Measurements from ENCODE around the gene STXBP3.

STXBP3 gene

DNA sequence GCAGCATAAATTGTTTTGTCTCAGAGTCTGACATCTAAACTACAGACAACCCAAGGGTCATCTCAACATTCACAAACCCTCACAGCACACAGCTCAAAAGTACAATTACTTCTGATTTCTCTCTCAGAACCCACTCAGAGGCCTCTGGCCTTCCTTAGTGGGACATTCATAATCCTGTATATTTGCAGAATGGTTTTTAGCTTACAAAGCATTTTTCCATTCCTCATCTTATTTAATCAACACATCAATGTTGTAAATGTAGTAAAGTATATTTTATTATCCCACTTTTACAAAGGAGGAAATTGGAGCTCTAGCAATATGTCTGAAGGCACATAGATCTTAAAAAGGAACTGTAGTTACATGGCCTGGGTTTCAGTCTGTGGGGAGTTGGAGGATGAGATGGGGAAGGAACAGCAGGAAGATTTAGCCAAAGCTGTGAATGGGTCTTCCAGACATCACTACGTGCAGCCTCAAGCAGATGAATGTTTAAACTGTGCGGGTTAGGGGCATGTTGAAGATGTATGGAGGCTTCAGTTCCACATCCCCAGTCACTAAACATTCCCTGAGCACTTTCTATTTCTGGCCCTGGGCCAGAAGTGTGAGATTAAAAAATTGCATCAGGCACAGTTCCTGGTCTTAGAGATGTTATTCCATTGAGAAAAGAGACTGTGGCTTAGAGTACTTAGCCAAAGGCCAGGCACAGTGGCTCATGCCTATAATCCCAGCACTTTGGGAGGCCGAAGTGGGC lies 97.1 kb downstream of the STXBP3 start:
- DNase-seq (ENCODE audit: low spot score), result no peak

DNA sequence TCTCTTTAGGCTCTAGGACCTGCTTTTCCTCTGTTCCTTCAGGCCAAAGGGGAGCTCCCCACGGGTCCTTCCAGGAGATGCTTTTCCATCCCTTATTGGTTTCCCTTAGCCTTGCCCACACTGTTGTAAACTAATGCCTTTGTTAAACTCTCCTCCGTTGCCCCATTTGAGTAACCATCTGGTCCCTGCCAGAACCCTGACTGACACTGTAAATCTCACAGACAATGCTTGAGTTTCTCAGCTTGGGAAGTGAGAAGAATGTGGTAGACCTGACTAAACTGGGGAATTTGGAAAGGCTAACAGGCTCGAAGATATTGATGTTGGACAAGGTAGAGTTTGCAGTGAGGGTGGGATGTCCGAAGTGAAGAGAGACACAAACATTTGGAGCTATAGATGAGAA lies 99.0 kb downstream of the STXBP3 start:
- no peak for DNase-seq (ENCODE audit: low spot score)

DNA sequence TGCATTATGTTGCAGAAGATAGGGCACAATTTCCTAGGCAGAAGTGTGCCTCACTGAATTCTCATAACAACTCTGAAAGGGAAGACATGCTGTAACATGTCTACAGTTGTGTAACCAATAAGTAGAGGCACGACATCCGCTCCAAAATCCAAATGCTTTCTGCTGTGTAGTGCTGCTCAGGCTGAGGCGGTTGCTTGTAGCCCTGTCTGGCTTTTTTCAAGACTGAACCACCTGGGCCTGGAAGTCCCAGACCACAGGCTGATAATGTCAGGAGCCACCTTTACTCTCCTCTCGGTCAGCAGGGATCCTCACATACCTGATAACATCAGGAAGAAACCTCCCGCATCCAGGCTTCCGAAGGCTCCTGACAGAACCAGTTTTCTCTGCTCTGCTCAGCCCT lies 99.5 kb downstream of the STXBP3 start:
- no peak for DNase-seq (ENCODE audit: low spot score)

DNA sequence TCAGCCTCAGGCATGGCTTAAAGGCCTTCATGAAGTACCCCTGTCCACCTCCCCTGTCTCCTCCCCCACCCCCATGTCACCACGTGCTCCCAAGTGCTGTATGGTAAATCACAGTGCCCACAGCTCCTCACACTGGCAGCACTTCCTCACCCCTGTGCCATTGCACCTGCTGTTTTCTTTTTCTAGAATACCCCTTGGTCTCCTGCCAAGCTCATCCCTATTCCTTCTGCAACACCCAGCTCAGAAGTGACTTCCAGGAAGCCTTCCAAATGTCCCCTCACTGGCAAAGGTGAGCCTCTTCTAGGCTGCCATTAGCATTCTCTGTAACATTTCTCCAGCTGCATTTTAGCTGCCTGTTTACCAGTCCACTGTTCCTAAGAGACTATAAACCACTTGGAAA lies 101.0 kb downstream of the STXBP3 start:
- DNase-seq (ENCODE audit: low spot score), result no peak

DNA sequence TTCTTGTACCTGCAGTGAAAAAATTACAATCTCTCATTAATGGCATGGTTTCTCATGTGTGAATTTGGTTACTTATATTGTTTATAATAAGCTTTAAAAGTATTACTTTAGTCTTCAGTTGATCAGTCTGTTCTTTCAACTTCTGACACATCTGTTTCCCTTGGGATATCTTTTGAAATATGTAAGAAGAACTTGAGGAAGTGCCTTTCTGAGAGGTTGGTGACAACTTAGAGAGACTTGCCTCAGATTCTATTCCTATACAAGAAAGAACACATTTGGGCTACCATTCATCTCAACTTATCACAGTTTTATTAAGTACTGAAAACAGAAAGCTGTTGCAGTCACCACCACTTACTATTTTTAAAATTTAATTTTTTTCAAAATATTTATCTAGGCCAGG lies 102.3 kb downstream of the STXBP3 start:
- no peak for DNase-seq (ENCODE audit: low spot score)

DNA sequence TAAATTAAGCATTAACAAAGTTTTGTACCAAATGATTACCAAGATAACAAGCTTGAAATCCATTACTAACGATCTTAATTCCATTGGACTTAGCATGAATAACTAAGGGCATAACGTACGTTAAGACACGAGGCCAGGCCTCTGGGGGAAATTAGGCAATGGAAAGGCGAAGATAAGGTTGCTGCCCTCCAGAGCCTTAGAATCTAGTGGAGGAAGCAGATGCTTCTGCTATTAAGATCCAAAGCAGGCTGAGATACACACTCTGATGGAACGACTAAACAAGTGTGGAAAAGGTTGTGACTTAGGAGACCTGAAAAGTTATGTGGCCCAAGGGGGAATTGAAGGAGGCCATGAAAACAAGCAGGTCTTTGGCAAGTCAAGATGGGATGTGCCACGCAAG lies 104.5 kb downstream of the STXBP3 start:
- no peak for DNase-seq (ENCODE audit: low spot score)

DNA sequence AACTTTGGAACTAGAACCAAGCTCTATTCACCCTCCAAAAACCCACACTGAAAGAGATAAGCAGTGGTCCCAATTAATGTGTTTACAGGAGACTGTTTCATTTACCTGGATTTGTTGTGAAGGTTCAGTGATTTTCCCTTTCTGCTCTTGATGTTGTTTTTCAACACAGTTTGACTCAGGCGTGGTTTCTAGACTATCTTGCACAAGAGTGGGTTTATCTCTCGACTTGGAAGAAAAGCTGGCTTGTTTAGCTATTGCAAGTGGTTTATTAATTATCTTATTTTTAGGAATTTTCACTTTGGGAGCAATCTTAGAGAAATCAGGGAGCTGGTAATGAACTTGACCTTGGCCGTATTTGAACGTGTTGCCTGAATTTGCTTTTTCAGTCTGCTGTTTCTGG lies 105.1 kb downstream of the STXBP3 start:
- DNase-seq (ENCODE audit: low spot score), result no peak

DNA sequence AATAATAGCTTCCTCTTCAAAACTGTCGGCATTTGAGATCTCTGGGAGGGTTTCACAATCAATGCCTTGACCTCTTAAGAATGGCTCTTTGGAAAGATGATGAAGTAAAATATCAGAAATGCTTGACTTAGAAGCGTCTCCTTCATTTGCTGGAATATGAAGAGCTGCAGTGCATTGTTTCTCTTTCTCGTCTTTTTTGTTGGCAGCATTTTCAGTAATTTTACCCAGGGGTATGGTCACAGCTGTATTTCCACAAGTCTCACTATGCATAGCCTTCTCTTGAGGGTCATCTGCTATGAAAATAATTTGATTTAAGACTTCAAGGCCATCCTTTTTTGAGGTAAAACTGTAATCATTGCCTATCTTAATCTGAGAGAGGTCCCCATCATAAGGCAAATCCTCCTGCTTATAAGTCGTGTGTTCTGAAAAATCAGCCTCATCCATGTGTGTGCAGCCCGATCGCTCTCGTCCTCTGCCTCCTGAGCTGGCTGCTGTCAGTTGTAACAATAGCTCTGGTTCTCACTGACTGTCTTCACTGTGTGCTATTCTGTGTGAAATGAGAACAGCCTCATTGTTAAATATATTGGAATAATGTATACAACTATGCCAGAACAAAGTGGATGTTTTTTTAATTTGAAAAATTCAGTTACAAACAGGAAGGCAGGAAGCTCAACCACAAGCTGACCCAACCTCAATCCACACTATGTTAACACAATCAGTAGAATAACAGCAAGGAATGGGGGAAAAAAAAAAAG lies 105.9 kb downstream of the STXBP3 start:
- DNase-seq (ENCODE audit: low spot score), result no peak

DNA sequence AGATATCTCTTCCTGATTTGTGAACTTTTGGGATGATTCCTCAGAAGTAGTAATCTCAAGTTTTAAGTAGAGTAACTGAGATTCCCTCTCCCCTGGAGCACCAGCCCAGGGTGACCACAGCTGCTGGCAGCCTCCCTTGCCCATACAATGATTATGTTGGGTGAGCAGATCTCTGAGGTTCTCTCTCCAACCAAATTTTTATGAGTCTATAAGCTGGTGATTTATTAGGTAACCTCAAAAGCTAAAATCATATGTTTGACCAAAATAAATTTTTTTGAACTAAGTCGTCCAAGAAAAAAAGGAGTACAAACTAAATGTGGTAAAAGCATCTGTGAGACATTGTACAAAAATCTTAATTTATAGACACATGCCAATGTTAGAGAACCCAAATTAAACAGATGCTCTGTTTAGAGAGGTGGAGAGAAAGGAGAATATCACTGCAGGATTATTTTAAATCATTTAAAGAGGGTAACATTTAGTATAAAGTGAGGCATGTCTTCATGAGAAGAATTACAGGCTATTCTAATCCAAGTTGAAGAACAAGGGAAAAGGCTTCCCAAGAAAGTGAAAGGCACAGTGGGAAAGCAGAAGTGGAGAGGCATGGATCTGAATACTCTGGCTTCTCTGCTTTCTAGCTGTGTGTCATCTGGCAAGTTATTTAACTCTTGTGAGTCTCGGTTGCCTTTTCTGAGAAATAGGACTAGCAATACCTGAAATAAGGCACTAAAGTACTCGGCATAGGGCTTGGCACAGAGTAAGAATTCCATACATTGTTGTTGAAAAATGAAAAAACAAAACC lies 107.9 kb downstream of the STXBP3 start:
- DNase-seq (ENCODE audit: low spot score), result no peak

DNA sequence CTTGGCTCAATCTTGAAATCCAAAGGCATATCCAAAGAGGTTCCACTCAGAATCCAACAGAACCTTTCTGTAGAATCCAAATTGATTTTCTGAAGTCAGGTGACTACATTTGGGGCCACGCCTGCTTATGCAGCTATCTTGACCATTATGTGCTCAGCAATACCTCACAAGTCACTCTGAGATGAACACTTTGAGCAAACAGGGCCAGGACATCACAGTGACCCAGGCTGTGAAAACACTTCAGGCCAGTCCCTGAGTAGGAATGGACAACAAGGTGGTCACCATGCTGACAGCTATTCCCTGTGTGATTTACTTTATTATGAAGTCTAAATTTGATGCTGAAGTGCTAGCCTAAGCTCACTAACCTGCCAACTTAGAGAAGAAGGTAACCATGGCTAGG lies 110.5 kb downstream of the STXBP3 start, which contains the start of gene AKNAD1:
TSS of gene AKNAD1 (minus strand) at position 101 of the 400 bp plus-strand sequence. CDS start 4,430 bp downstream, outside the sequence.
- DNase-seq (ENCODE audit: low spot score), result no peak

DNA sequence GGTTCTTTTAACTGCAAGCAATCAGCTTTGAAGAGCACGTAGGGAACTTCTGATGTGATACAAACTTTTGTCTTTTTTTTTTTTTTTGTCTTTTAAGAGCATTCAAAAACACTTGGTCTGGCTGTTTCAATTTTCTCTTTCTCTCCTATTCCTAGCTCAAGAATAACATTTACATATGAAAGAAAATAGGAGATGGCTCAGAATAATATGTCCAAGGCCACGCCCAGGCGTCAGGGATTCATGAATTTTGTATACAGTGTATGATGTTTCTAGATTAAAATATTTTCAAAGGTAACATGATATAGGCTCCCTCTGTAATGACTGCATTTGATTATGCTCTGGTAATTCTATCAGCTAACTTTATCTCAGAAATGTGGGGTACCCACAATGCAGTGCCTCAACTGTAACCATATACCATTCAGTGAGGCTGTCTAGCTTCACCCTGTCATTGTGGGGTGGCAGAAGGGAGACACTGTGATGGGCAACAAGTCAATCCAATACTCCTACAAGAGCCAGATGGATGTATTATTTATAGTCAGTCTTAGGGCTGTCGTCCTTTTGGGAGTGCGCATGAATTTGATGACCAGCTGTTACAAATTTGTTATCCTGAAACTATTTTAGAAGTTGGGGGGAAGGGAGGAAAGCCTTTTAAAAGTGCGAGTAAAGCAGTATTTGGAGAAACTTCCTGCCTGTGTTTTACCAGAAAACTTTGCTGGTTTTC lies 111.9 kb downstream of the STXBP3 start:
- no peak for DNase-seq (ENCODE audit: low spot score)
